Body of pancreas (tissue), 4 donors: ENCODE data around the gene SCAPER. TPM values are rescaled to one million over a fixed set of nuclear protein-coding genes. Genes with fewer than 3 reads are reported as not detected.

Experiments used
- ATAC-seq: fragments of 150-250 bp; one replicate; pipeline ENCODE4 v1.9.1; 2016
- DNase-seq, 4 donors: peaks; one replicate each; pipeline ENCODE4 v3.0.0-alpha.2; 2019
- H3K27ac ChIP-seq, 4 donors: fragments of 200-600 bp; sonication (generic); 1 replicate in 3 of 4; 2 replicates in 1 of 4; pipeline versions ENCODE4 v1.5.1 to v1.6.1; 2016 to 2019; ENCODE audit warnings: mild to moderate bottlenecking in 1 of 4, mixed read lengths in 1 of 4, moderate library complexity in 1 of 4
- H3K27me3 ChIP-seq, 2 donors: fragments of 200-600 bp; sonication (generic); one replicate each; pipeline ENCODE4 v1.6.0; 2016; ENCODE audit warnings: mild to moderate bottlenecking in 1 of 2
- H3K36me3 ChIP-seq, 2 donors: fragments of 200-600 bp; sonication (generic); replicated peaks in 1 of 2; 2 replicates each; pipeline ENCODE4 v1.5.1; 2016; ENCODE audit warnings: low read depth in 2 of 2; ENCODE audit not compliant: insufficient read depth in 1 of 2
- H3K4me1 ChIP-seq: fragments of 200-600 bp; sonication (generic); one replicate; pipeline ENCODE4 v1.6.0; 2016
- H3K4me3 ChIP-seq, 2 donors: fragments of 200-600 bp; sonication (generic); 1 replicate in 1 of 2; 2 replicates in 1 of 2; pipeline ENCODE4 v1.5.1; 2016 to 2019
- H3K9me3 ChIP-seq, 3 donors: fragments of 200-600 bp; sonication (generic); 1 replicate in 2 of 3; 2 replicates in 1 of 3; pipeline ENCODE4 v1.5.1; 2016
- CTCF ChIP-seq, 7 experiments: fragments of 450-650 bp in 4 of 7; fragments of 200-600 bp in 3 of 7; sonication (generic) in 3 of 7; IDR thresholded peaks; one replicate each; pipeline ENCODE4 v1.5.1; 2016 to 2019; ENCODE audit warnings: antibody characterized with exemption in 7 of 7
- POLR2A ChIP-seq, 3 donors: fragments of 450-650 bp; IDR thresholded peaks; one replicate each; pipeline ENCODE4 v1.6.1; 2016; ENCODE audit warnings: antibody characterized with exemption in 3 of 3, mild to moderate bottlenecking in 2 of 3
- WGBS, 2 donors: methylation state at CpG; one replicate each; pipeline ENCODE4 v1.1.5; 2017; 5-methylcytosine and 5-hydroxymethylcytosine counted together
- intact Hi-C: fragments of 100-400 bp; cut with DNase I; formaldehyde crosslinking; loops from one replicate; pipeline ENCODE4 v1.15.1; 2023
- total RNA-seq, 2 donors: library from RNA; depleted of rRNA; stranded (reverse); fragments of >200 nt; gene quantifications; one replicate each; pipeline ENCODE4 v1.1.0, GENCODE V29; 2016

The SCAPER gene
- total RNA-seq, 2 donors from 2014 or later = 22.1 to 46.2 TPM

- DNase-seq (no peak), ATAC-seq (no peak)
- no peaks in the 10 kb centered on the region for H3K36me3 ChIP-seq
- H3K4me3 ChIP-seq = no peak overlapping the region
- TF ChIP-seq POLR2A (IDR thresholded peaks at IDR 0.05) (no peak), CTCF (IDR thresholded peaks at IDR 0.05) (no peak)
- intact Hi-C loops = no loop called here
- 82 to 88% methylated on average over 1 to 2 of the region's 2 CpGs for WGBS, 2 donors
- no peaks in the 10 kb centered on the region for H3K4me1 ChIP-seq
- H3K27ac ChIP-seq = no peak overlapping the region
- H3K27me3 ChIP-seq = no peaks in the 10 kb centered on the region
- no peaks in the 10 kb centered on the region for H3K9me3 ChIP-seq
Measured at GRCh38 chr15:76418352-76419140, 486.6 kb downstream of the SCAPER start.

GRCh38 chr15:76401285-76401684 lies 503.9 kb downstream of the SCAPER start:
- Histone ChIP-seq H3K27me3 (no peaks in the 10 kb centered on the region), H3K9me3 (no peaks in the 10 kb centered on the region), H3K36me3 (no peaks in the 10 kb centered on the region), H3K4me1 (peaks cover 11% of the 10 kb centered on the region), H3K4me3 (no peak overlapping the region), H3K27ac (no peak overlapping the region)
- TF ChIP-seq POLR2A (IDR thresholded peaks at IDR 0.05) (no peak), CTCF (IDR thresholded peaks at IDR 0.05) (no peak)
- intact Hi-C loops = no loop called here
- WGBS, 2 donors = 90 to 92% methylated on average over 1 of the region's 1 CpG
- DNase-seq = no peak
- ATAC-seq = no peak

- 16 to 32% methylated on average over 1 of the region's 1 CpG for WGBS, 2 donors
- Histone ChIP-seq H3K27ac (no peak overlapping the region), H3K4me3 (no peak overlapping the region), H3K4me1 (peaks cover 11% of the 10 kb centered on the region), H3K27me3 (no peaks in the 10 kb centered on the region), H3K36me3 (no peaks in the 10 kb centered on the region), H3K9me3 (no peaks in the 10 kb centered on the region)
- DNase-seq (no peak), ATAC-seq (no peak)
- intact Hi-C loops = no loop called here
- TF ChIP-seq POLR2A (IDR thresholded peaks at IDR 0.05) = no peak
- no peak for TF ChIP-seq CTCF (IDR thresholded peaks at IDR 0.05)
Measured at GRCh38 chr15:76398317-76399104, 506.6 kb downstream of the SCAPER start.

- H3K36me3 ChIP-seq = no peaks in the 10 kb centered on the region
- 83 to 100% methylated on average over 1 of the region's 1 CpG for WGBS, 2 donors
- TF ChIP-seq POLR2A (IDR thresholded peaks at IDR 0.05) (no peak), CTCF (IDR thresholded peaks at IDR 0.05) (no peak)
- no peak for DNase-seq
- H3K9me3 ChIP-seq = no peaks in the 10 kb centered on the region
- ATAC-seq = no peak
- H3K27ac ChIP-seq = no peak overlapping the region
- intact Hi-C loops = no loop called here
- H3K27me3 ChIP-seq = no peaks in the 10 kb centered on the region
- no peak overlapping the region for H3K4me3 ChIP-seq
- peaks cover 25% of the 10 kb centered on the region for H3K4me1 ChIP-seq
Measured at GRCh38 chr15:76393614-76394013, 511.5 kb downstream of the SCAPER start.
